ENCODE results near the gene NDUFS8. TPM values are rescaled to one million over a fixed set of nuclear protein-coding genes. Genes with fewer than 3 reads are reported as not detected.

NDUFS8 gene
- polyA plus RNA-seq, 4 donors: 72.0 to 122 (median 81.9) TPM

- DNase-seq (ENCODE audit: low read depth in 4 of 4, low spot score in 3 of 4): no peak
These were observed 4.9 kb downstream of the NDUFS8 start for GRCh38 chr11:68035266-68035876.

GRCh38 chr11:68036141-68036716, 5.7 kb downstream of the NDUFS8 start:
- no peak for DNase-seq (ENCODE audit: low read depth in 4 of 4, low spot score in 3 of 4)

DNA sequence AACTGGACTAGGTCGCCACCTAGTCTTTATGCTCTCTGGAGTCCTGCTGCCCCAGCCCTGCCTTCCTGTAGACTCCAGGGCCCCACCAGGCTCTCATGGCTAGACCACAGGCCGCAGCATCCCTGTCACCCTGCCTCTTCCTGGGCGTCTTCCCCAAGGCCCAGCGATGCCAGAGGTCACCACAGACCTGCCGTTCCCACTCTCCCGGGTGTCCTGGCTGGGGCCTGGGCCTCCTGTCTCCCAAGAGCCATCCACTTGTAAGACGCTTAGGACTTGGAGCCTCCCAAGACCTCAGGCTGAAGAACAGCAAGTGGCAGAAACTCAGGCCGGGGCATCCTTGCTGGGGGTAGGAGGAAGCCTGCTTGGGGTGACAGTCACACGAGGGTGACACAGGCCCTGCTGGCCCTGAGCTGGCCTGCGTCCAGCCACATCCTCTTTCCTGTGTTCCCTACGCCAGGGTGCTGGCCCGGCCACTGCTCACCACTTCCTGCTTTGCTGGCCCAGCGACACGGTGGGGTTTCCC, 6.3 kb downstream of the NDUFS8 start:
- DNase-seq (ENCODE audit: low read depth in 4 of 4, low spot score in 3 of 4): no peak

- no peak for DNase-seq (ENCODE audit: low read depth in 4 of 4, low spot score in 3 of 4)
These were observed 7.1 kb downstream of the NDUFS8 start for GRCh38 chr11:68037411-68038225.

DNA sequence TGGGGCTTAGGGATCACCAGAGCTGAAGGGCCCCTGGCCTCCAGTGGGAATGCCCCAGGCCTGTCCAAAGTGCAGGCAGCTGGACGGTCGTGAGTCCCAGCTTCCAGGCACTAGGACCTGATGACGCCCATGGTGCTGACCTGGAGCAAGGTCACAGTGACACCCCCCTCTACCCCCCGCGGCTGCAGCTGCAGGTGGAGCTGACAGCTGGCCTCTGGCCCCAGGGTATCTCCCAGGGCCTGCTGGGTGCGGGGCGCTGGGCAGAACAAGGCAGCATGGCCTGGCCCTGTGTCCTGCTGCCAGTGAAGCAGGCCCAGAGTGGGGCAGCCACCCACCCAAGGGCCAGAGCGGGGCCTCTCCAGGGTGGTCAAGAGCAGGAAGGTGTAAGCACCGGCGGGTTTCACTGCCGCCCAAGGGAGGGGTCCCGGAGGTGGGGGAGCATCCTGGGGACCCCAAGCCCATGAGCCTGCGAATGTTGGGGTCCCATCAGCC, 7.8 kb downstream of the NDUFS8 start:
- DNase-seq (ENCODE audit: low read depth in 4 of 4, low spot score in 3 of 4): no peak

DNA sequence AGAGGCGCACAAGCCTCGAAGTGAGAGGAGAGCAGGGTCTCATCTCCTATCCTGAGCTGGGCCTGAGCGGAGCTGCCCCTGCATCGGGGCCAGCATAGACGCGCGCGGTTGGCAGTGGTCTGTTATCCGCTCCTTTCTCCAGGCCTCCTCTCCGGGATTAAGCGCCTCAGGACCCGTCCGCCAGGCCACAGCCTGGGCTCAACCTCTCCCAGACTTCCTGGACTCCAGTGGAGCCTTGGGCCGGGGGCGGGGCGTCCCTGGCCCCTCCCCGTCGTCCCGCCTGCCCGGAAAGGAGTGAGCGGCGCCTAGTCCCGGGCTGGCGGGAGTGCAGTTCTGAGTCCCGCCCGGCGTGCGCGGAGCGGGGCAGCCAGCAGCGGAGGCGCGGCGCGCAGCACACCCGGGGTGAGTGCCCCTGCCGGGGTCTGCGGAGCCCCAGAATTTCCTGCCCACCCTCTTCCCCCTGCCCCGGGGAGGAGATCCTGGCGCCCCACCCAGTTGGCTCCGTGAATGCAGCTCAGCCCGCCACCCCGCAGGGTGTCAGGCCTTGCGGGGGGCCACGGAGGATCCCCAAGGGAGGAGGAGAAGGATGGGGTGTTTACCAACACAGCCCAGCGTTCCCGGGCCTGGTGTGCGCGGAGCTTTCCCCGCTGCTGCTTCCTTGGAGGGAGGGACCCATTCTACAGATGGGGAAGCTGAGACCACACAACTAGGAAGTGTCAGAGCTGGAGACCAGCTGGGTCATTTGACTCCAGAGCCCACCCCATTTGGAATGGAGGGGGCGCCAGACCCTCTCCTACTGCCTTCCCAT, 8.4 kb downstream of the NDUFS8 start, which contains the start of gene TCIRG1:
TCIRG1 (plus strand) TSS at position 308 of the 808 bp plus-strand sequence. CDS start 2,247 bp downstream, outside the sequence.
- DNase-seq (ENCODE audit: low read depth in 4 of 4, low spot score in 3 of 4): peak in 3 of 4 donors; percentile 52 to 57 (median 54)

DNA sequence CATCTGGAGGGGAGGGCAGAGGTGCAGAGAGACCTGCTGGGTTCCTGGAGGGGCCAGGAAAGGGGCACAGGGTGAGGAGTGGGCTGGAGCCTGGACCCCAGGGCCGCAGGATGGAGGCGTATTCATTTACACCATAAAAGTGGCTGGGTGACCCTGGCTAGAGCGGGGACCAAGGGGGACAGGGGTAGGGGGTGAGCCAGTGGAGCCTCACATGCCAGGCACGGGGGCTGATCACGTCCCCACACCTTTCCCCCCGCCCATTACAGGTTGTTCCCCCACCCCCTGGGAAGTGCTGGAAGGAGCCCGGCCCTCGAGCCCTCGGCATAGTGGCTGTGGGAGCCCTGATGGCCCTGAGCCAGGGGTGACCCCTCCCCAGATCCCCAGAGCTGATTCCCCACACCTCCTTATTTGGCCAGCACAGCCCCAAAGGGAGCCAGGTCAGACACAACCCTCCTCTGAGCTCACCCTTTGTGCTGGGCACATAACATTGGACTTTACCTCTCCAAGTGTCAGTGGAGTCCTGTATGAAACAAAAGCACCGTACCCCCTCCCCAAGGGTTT, 9.1 kb downstream of the NDUFS8 start:
- no peak for DNase-seq (ENCODE audit: low read depth in 4 of 4, low spot score in 3 of 4)

DNA sequence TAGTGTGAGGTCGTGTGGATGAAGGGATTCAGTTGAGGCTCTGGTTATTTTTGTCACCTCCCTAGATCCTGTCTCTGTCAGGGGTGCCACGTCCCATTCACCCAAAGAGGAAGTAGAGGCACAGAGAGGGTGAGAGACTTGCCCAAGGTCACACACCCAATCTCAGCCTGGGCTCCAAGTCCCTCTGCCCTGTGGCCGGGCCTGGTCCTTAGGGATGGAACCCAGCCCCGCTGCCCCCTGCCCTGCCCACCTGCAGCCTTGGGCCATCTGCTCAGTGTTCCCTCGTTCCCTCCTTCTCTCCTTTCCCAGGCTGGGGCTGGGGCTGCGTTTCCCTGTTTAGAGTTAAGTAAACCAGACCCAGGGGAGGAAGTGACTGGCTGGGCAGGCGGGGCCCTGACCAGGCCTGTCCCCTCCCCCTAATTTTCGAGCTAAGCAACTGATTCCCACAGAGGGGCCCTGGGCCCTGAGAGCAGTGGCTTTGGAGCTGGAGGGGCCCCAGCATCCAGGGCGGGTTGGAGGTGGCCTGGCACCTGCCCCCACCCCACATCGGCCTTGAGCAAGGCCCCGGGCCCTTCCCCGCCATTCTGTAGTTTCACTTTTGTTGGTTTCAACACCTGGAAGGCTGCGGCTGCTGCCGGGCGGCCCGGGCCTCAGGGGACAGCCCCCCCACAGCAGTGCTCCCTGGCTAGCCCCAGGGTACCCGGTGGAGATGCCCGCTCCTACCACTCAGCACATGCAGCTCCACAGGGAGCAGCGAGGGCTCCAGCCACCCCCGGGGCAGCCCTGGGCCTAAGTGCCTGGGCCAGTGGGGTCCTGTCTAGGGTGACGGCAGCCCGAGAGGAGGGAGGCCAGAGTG, 9.8 kb downstream of the NDUFS8 start:
- DNase-seq (ENCODE audit: low read depth in 4 of 4, low spot score in 3 of 4): peak in 2 of 4 donors; percentile 31 to 43

GRCh38 chr11:68040957-68041591, 10.6 kb downstream of the NDUFS8 start:
- no peak for DNase-seq (ENCODE audit: low read depth in 4 of 4, low spot score in 3 of 4)

- DNase-seq (ENCODE audit: low read depth in 4 of 4, low spot score in 3 of 4): no peak
These were observed 11.2 kb downstream of the NDUFS8 start for GRCh38 chr11:68041617-68042218.

- DNase-seq (ENCODE audit: low read depth in 4 of 4, low spot score in 3 of 4): no peak
These were observed 11.9 kb downstream of the NDUFS8 start for GRCh38 chr11:68042219-68043028.

DNA sequence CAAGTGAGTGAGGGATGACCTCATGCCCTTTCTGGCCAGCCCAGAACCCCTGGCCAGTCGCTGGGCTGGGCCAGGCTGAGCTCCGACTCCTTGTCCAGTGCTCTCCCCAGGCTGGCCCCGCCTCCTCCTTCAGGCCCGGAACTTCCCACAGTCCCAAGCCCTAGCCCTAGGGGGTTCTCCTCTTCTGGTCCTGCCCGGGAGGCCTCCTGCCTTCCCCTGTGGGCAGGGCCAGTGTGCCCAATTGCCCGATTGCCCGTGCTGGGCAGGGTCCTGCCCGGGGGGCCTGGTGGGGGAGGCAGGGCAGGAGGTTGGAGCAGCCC, 12.5 kb downstream of the NDUFS8 start:
- DNase-seq (ENCODE audit: low read depth in 4 of 4, low spot score in 3 of 4): no peak

GRCh38 chr11:68043349-68044144, 13.1 kb downstream of the NDUFS8 start:
- no peak for DNase-seq (ENCODE audit: low read depth in 4 of 4, low spot score in 3 of 4)

GRCh38 chr11:68044145-68044813, 13.8 kb downstream of the NDUFS8 start:
- DNase-seq (ENCODE audit: low read depth in 4 of 4, low spot score in 3 of 4): no peak

DNA sequence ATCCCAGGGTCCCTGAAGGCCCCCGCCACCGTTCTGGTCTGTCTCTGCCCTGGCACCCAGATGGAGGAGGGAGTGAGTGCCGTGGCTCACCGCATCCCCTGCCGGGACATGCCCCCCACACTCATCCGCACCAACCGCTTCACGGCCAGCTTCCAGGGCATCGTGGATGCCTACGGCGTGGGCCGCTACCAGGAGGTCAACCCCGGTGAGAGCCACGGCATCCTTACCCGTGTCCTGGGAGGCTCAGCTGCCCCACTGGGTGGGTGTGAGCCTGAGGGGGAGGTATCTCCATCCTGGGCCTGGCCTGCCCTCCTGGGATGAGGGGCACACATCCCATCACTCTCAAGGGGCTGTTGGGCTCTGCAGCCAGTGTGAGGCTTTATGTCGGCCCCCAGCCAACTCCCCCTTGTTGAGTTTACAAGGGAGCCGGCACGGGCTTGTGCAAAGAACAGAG, 14.4 kb downstream of the NDUFS8 start:
- no peak for DNase-seq (ENCODE audit: low read depth in 4 of 4, low spot score in 3 of 4)
